Keratinocyte (primary cell): ENCODE measurements around the gene CMC1.

ENCODE experiments used
- CTCF ChIP-seq, 3 experiments: IDR thresholded peaks in 1 of 3; conservative IDR thresholded peaks in 1 of 3; optimal IDR thresholded peaks in 1 of 3; 2 replicates in 2 of 3; 3 replicates in 1 of 3; pipeline versions ENCODE3 to v1.5.1; 2011; ENCODE audit warnings: low read length in 3 of 3, mild to moderate bottlenecking in 3 of 3, moderate library complexity in 2 of 3, control low read depth in 1 of 3, inconsistent platforms in 1 of 3; ENCODE audit not compliant: insufficient read depth in 2 of 3; ENCODE audit errors: extremely low read depth in 1 of 3
- EZH2 ChIP-seq: IDR thresholded peaks from one replicate; pipeline ENCODE4 v1.6.1; 2012; ENCODE audit warnings: inconsistent platforms, mild to moderate bottlenecking, low read length, moderate library complexity

- TF ChIP-seq CTCF (optimal IDR thresholded peaks at IDR 0.05 in 1 of 3, IDR thresholded peaks at IDR 0.05 in 1 of 3, conservative IDR thresholded peaks at IDR 0.05 in 1 of 3; ENCODE audit: extremely low read depth in 1 of 3, insufficient read depth in 2 of 3, low read length in 3 of 3) (no peak), EZH2 (no peak)
These were observed 28.7 kb upstream of the CMC1 start for GRCh38 chr3:28212681-28213080.
